Left kidney (tissue), 2 donors: ENCODE results near the gene POPDC2. TPM values are rescaled to one million over a fixed set of nuclear protein-coding genes. Genes with fewer than 3 reads are reported as not detected.

ENCODE experiments used
- DNase-seq: peaks from one replicate; pipeline ENCODE4 v3.0.0-alpha.2; 2013
- polyA plus RNA-seq: library from polyadenylated mRNA; unstranded; fragments of 120-200 nt; gene quantifications from one replicate; pipeline ENCODE4 v1.2.1, GENCODE V29; 2013; ENCODE audit not compliant: insufficient read length

Gene POPDC2
- polyA plus RNA-seq, 1 donor: 7.7 TPM

DNA sequence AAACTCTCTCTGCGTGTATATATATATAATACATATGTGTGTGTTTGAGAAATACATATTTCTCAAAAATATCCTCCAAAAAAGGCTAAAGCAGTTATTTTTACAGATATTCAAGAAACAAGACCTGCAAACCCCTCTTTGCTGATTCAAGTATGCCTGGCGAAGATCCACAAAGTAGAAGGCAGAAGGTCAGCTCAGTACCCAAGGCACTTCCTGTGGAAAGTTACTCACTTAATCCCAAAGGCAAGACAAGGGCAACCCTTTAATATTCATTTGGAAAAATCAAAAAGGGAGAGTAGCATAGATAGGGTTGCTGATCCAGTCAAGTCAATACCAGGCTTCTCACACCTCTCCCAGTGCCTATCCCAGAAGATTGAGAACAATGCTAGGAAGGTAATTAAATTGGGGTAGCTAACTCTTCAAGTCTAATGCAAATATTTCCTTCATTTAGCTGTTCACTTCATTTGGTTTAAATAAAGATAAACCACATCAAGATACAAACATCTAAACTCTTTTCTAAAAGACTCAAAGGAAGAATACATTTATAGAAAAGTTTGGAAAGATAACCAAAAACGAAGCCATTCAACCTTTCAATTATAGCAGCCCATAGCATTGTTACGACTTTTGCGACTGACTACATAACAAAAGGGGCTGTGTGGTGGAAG, 9.6 kb upstream of the POPDC2 start:
- no peak for DNase-seq

DNA sequence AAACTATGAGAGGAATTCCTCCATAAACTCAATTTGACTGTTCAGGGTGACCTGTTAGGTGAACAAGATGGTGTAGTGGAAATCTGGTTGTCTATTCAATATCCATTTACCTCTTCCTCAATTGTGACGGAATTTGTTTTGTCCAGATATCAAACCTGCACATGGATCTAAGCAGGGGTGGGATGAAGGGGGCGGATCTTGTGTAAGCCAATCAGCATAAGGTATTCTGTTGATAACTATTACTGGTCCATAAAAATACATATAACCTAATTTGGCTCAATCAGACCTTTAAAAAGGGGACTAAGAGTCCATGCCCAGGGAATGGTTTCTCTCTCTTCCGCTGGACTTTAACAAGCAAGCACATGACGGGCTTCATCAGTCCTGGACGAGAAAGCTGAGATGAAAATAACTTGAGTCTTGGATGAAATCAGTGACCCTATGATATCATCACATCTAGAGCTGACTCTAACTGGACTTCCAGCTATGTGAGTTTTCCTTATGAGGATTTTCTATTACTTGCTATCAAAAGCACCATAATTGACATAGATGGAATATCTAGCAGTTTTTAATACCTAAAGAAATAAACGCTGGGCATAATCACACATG, 5.7 kb upstream of the POPDC2 start:
- DNase-seq: no peak

DNA sequence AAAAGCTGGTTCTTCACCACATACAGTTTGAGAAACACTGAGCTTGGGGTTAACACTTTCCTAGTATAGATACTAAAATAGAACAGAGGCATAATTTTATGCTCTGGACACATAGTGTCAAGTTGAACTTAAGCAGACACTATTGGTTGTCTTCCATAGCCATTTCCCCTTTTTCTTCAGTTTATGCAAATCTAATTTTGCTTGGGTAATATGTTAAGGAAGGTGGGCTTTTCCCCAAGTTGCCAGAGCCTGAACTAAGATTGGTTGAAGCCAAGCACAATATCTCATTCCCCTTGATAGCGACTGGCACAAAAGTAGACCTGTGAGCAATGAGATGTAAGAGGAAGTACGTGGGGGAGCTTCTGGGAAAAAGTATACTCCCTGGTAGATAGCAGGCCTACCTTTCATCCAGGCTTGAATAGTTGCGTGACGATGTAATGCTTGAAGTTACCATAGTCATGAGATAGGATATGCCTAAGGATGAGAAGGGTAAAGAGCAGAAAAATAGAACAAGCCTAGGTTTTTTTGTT, 4.5 kb upstream of the POPDC2 start:
- DNase-seq: no peak

DNA sequence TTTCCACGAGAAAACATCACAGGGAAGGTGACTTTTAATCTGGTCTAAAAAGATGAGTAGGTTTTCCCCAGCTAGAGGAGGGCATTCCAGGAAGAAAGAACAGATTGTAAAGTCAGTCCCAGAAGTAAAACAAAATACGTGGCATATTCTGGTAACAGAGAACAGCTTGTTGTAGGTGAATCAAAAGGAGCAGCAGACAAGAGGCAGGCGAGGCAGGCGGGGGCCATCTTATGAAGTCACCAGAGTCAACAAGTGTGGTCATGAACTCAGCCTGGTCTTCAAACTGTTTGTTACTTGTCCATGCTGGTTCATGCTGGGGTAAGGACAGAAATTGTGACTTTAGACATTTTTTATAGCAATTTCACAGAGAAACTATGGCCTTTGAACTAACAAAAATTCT, 4.0 kb upstream of the POPDC2 start:
- no peak for DNase-seq

DNA sequence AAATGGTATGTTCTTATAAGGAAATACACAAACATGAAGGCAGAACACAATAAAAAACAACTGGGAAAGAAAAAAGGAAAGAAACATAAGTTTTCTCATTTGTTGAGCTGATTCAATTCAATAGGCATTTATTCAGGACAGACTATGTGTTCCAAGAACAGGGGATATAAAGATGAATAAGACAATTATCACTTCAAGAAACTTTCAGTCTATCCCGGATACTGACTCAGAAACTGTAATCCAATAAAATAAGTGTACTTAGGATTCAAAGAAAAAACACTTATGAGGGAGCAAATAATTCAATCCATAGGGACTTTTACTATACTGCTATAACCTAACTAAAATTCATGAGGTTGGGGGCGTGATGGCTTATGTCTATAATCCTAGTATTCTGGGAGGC, 3.5 kb upstream of the POPDC2 start:
- DNase-seq: no peak

DNA sequence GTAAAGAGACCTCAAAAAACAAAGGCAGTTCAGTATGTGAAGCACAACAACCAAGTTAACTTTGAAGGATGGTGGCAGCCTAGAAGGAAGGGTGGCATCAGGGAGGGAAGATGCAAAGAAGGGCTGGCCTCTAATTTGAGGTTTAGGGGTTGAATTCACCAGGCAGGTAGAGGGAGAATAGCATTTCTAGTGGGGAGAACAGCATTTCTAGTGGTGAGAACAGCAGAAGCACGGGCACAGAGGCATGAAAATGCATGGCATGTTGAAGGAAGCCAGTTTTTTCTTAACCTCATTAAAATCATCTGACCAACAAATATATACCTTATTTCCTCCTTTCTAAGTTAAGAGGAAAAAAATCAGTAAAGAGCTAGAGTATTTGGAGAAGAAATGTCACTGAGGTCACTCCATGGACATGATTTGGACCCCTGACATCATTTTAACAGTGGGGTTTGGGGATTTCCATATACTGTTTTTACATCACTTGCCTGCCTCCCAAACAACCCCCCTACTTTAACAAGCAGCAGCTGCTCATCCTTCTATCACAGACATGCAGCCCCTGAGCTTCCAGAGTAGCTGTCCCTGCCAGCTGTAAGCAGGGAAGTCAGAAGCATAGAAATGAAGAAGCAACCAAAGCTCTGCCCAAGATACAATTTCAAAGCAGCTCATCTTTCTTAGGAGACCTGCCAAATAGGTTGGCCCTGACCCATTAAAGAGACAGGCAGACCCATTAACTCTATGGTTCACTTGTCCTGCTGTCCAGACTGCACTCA, 2.4 kb upstream of the POPDC2 start:
- DNase-seq: peak; percentile 22

DNA sequence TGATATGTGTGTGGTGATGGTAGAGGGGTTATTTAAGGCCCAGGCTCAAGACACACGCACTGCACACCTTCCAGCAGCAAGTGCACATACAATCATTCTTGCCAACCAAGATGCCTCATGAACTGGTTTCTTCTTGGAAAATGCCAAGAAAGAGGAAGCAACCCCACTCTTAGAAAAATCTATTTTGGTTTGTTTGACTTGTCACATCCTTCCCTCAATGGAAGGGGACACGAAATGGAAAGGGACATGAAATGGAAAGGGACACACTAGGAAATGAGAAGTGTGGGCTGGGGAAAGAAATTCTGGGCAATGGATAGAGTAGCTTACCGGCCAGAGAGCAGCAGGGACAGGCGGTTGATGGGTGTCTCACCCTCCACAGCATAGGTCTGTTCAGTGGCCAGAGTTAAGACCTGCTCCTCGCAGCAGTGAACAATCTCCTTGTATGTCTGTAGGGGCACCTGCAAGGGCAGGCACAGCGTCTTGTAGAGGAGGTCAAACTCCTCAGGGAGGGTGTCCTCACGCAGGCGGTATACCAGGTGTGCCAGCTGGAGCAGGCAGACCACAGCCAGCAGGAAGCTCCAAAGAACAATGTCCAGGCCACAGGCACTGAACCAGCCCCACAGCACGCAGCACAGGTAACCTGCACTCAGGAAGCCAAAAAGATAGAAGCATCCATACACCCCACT, 640 bp downstream of the POPDC2 start:
- no peak for DNase-seq

DNA sequence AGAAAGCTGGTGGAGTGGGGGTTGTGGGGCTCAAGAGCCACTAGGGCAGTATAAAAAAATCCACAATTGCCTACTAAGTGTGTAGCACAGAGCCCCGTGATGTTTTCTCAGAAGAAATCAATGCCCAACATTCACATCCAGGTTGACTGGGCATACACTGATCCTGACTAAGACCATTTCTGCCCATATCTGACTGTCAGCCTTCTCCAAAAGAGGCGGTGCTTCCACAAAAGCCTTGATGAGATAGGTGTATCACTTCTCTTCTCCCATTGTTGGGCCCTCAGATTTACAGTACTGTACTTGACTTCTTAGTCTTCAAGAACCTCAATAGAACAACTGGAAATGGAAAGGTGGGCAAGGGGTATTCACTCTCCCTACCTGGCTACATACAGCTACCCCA, 1.4 kb downstream of the POPDC2 start:
- no peak for DNase-seq

DNA sequence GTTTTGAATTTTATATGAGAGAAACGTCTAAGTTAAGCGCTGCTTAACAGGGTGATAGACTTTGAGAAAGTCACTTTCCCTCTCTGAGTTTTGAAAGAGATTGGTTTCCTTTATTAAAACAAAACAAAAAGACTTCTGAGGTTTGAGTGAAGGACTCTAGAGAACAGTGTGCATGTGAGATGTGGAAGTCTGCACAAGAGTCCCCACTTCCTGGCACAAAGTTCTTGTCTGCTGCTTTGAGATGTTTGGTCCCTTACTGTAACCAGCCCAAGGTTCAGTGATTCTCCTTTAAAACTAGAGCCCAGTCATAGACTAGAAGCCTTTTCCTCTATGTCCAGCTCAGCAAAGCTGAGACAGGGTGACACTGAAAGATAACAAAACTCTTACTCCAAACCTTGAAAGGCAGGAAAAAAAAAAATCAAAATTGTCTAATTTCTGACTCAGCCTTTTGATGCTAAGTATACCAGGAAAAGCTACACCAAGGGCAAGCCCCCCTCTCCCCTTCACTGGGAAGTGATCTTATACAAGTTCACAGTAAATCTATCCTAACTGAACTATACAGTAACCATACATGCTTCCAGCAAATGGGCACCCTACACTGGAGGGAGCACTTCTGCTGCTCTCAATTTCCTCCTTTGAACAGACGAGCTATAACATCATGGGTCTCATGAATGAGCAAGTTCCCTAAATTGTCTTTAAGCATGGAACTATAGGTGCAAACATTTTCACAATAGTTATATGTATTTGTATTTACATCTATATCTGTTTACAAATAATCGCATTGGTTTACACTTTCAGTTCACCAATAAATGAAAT, 2.3 kb downstream of the POPDC2 start:
- DNase-seq: no peak

DNA sequence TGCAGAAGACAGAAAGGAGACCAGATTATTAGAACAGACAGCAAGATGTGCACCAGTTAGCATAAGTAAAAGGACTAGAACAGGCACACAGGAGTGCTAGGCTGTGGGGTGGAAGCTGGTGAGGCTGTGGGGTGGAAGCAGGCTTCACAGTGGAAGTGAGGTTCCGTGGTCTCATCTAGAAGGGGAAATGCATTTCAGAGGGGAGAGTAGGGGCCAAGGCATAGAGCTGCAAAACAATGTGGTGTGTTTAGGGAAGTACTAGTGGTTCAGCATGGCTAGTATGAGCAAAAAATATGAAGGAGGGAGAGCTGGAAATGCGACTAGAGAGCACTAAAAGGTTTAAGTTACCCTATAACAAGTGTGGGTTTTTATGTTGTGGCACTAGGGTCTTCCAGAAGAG, 6.5 kb downstream of the POPDC2 start:
- DNase-seq: no peak

DNA sequence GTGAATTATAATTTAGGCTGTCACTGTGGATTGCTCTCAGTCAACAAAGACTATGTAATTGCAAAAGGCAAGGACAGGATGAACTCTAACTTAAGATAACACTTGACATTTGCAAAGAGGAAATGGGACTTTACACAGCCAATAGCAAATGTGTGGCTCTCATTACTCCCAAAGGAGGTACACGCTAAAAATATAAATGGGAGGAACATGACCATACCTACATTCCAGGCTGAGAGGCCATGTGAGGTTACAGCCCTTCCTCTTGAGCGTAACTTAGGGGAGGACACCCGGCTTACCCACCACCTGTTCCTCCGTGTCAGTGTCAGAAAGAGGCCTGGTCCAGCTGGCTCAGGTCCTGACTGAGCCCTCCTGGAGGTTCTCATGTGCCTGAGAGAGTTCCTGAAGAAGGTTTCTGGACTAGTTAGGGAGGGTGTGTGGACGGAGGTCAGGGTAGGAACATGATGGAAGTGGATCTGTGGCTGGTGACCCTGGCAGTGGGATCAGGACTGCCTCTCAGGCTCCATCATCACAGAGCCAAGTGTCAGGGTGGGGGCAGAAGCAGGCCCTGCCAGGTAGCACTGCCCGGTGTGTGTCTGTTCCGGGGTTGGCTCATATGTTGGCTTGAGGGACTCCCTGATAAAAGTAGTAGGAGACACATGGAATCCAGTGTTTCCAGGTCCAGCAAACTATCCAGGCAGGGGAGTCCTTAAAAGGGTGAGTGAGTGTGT, 7.9 kb downstream of the POPDC2 start:
- DNase-seq: no peak

DNA sequence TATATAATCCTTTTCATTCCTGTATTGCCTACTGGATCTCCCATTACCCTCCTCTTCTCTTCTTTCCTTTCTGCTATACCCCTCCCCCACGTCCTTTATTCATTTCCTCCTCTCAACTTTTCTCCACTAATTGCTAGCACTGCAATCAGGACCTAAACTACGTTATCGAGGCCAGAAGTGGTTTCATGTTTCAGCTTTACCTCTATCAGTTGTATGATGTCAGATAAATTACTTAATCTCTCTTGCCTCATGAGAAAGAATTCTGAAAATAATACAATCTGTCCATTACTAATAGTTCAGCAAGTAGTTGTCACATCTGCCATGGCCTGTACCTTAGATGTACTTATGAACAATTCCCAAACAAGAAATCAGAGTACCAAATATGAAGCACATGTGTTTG, 10.6 kb downstream of the POPDC2 start:
- no peak for DNase-seq

DNA sequence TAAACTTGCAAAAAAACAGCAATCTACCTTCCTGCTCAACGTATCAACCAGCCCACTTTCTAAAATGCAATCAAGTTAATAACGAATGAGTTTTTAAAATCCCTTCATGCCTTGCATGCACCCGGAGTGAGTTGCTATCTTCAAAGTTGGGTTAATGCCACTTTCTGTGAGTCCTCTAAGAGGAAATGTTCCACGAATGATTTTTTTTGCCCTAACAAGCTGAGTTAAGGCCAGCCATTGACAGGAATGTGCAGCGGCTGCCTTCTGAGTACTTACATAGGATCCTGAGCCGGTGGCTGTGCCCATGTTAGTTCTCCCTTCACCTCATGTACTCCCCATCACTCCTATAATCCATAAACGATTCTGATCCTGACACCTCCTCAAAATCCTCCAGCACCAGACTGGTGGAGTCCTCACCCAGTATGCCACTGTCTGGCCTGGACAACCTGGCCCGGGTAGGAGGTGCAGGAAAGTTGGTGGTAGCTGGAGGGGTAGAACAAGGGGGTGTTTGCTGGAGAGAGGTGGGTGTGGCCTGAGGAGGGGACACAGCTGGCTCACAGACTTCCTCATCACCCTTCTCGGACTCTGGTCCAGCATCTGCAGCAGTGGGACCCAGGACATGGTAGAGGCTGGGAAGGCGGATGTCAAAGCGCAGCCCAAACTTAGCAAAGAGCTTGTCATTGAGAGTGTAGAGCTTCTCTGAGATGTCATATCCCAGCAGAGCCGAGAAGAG, 12.4 kb downstream of the POPDC2 start:
- no peak for DNase-seq

DNA sequence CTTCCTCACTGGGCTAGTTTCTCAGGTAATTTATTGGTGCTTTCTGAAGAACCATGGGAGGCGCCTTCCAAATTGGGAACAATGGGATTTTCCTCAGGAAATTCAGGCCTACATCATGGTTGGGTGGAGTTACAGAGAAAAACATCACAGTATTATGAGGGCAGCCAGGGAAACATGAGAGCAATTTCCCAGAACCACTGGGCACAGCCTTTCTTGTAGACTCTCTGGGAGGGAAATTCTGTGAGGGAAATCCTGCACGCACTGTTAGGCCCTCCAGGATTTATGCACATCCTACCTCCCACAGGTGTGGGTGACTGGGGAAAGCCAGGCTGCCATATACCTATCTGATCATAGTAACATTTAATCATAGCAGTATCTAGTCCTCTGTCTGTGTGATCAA, 13.2 kb downstream of the POPDC2 start:
- peak; percentile 37 for DNase-seq

DNA sequence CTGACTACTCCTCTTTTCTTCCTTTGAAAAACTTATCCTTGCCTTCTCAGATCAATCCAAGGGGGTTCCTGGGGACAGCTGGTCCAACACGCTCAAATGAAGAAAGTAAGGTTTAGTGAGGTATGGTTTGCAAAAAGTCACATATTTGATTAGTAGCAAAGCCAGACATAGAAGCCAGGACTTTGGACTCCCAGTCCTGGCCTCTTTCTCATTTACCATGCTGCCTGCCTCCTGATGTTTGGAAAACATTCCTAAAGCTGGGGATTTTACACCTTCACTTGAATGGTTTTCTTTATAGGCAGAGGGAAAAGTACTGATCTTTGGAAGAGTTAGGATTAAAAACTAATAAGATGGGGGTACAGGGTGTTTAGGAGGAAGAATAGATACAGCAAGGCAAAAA, 14.6 kb downstream of the POPDC2 start:
- DNase-seq: no peak

DNA sequence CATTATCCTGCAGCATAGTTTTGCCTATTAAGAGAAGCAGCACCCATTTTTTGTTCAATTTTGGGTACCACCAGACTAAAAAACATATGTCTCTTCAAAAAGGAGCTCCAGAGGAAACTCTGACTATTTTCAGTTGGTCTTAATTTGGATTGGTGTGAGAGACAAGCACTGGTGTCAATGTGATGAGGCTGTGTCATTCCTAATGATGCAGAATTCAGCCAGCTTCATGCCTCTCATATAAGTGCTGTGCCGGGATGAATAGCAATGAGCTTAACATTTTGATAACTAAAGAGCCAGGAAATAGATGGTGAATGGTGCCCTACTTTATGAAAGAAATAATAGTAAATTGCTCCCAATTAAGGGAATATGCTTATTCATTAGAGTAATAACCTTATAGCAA, 15.9 kb downstream of the POPDC2 start:
- no peak for DNase-seq

DNA sequence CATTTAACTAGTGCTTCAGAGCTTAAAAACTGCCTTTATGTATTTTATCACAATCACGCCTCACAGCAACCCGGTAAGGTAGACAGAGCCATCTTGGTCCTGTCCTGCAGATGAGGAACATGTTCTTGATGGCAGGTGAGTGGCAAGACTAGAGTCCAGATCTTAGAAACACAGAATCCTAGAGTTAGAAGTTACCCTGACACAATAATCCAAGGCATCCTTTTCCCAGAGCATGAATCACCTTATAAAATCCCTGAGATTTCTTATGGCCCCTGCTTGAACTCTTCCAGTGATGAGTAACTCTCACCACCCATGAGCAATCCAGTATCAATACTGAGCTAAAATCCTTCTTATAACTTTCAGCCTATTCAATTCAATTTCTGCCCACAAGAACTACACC, 16.9 kb downstream of the POPDC2 start:
- DNase-seq: no peak

DNA sequence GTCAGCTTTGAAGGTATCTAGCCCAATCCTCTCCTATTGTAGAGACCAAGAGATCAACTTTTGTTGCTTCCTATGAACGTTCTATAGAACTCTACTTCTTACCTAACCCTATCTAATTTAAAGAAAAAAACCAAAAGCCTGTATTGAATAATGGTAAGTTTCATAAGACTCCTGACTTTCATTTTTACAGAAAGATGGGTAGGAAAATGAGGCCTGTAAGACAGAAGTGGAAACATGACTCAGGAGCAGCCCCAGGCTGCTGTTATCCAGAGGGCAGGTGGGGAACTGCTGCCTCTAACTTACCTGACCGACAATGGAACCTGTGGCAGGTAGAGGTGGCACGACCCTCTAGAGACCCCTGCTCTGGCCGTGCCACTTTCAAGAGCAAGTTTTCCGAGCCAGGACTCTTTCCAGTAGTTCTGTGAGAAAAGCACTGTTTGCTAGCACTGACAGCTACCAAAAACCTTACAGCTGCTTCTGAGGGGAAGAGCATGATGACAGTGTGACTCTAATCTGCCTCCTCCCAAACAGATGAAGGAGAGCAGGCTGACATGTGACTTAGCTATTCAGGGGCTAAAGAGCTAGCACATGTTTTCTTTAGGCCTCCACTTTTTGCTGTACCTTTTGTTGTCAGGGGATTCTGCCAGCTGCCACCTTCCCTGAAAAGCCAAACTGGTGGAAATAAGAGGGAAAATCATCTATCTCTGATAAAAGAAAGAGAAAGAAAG, 17.5 kb downstream of the POPDC2 start:
- DNase-seq: no peak

DNA sequence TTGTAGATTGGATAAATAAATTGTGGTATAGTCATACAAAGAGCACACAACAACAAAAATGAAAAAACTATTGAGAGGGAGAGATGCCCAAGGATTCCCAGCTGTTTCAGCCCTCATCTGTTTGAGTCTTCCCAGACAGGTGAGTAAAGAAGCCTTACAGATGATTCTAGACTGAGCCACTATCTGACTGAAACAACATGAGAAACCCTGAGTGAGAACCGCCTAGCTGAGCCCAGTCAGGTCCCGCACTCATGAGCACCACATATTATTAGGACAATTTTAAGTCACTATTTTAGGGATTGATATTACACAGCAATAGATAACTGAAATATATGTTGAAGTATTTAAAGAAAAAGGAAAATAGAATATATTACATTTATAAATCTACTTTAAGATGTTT, 19.0 kb downstream of the POPDC2 start:
- DNase-seq: no peak
